SK-N-SH treated with all-trans-retinoic acid at 6 μM for 48 hours (cell line): ENCODE measurements around the gene TAOK1.

Source experiments
- ATAC-seq: fragments of 200-7000 bp; cut with Tn5 transposase; 3 replicates; pipeline ENCODE4 v1.9.1; 2020; ENCODE audit warnings: mild to moderate bottlenecking, moderate library complexity
- ARNTL ChIP-seq: fragments of 450-650 bp; formaldehyde crosslinking; IDR thresholded peaks from 2 replicates; pipeline ENCODE4 v1.5.0; 2020; ENCODE audit warnings: low read depth, mild to moderate bottlenecking, moderate library complexity, borderline replicate concordance
- BACH2 ChIP-seq: fragments of 250-450 bp; sonication (Bioruptor Pico); IDR thresholded peaks from 2 replicates; pipeline ENCODE4 v1.9.0; 2021; ENCODE audit warnings: mild to moderate bottlenecking, borderline replicate concordance
- CSDC2 ChIP-seq: fragments of 250-450 bp; sonication (Bioruptor Pico); IDR thresholded peaks from 2 replicates; pipeline ENCODE4 v1.5.0; 2020; ENCODE audit warnings: mild to moderate bottlenecking, moderate library complexity
- ESRRG ChIP-seq: fragments of 250-450 bp; sonication (Bioruptor Pico); IDR thresholded peaks from 2 replicates; pipeline ENCODE4 v1.6.1; 2021; ENCODE audit warnings: mild to moderate bottlenecking
- GLIS3 ChIP-seq: fragments of 250-450 bp; sonication (Bioruptor Pico); IDR thresholded peaks from 2 replicates; pipeline ENCODE4 v1.5.0; 2020; ENCODE audit warnings: mild to moderate bottlenecking, moderate library complexity
- PPARA ChIP-seq: fragments of 250-450 bp; sonication (Bioruptor Pico); IDR thresholded peaks from 2 replicates; pipeline ENCODE4 v1.5.0; 2020; ENCODE audit warnings: mild to moderate bottlenecking, borderline replicate concordance
- RARB ChIP-seq: fragments of 250-450 bp; sonication (Bioruptor Pico); IDR thresholded peaks from 2 replicates; pipeline ENCODE4 v1.8.0; 2021; ENCODE audit warnings: mild to moderate bottlenecking, moderate library complexity
- TCF4 ChIP-seq: fragments of 250-450 bp; sonication (Bioruptor Pico); IDR thresholded peaks from 2 replicates; pipeline ENCODE4 v1.8.0; 2021; ENCODE audit warnings: mild to moderate bottlenecking, moderate library complexity, borderline replicate concordance
- ZC3H10 ChIP-seq: fragments of 250-450 bp; sonication (Bioruptor Pico); IDR thresholded peaks from 2 replicates; pipeline ENCODE4 v1.5.1; 2021; ENCODE audit warnings: mild to moderate bottlenecking, moderate library complexity
- ZFP30 ChIP-seq: fragments of 450-650 bp; formaldehyde crosslinking; IDR thresholded peaks from 2 replicates; pipeline ENCODE4 v1.5.0; 2022; ENCODE audit warnings: mild to moderate bottlenecking, moderate library complexity
- ZNF70 ChIP-seq: fragments of 450-650 bp; formaldehyde crosslinking; IDR thresholded peaks from 2 replicates; pipeline ENCODE4 v1.5.0; 2020; ENCODE audit warnings: mild to moderate bottlenecking, moderate library complexity
- TF ChIP-seq, protein P1 (sequence below): fragments of 250-450 bp; sonication (Bioruptor Pico); IDR thresholded peaks from 2 replicates; pipeline ENCODE4 v1.5.0; 2020; ENCODE audit warnings: mild to moderate bottlenecking, moderate library complexity
- TF ChIP-seq, protein P2 (sequence below): fragments of 250-450 bp; sonication (Bioruptor Pico); IDR thresholded peaks from 2 replicates; pipeline ENCODE4 v1.8.0; 2020; ENCODE audit warnings: mild to moderate bottlenecking, moderate library complexity, borderline replicate concordance
- TF ChIP-seq, protein P3 (sequence below): fragments of 250-450 bp; sonication (Bioruptor Pico); IDR thresholded peaks from 2 replicates; pipeline ENCODE4 v1.8.0; 2021; ENCODE audit warnings: low read depth, mild to moderate bottlenecking, moderate library complexity, borderline replicate concordance
- TF ChIP-seq, protein P4 (sequence below): fragments of 250-450 bp; sonication (Bioruptor Pico); IDR thresholded peaks from 2 replicates; pipeline ENCODE4 v1.5.1; 2021; ENCODE audit warnings: mild to moderate bottlenecking, moderate library complexity

Gene TAOK1

DNA sequence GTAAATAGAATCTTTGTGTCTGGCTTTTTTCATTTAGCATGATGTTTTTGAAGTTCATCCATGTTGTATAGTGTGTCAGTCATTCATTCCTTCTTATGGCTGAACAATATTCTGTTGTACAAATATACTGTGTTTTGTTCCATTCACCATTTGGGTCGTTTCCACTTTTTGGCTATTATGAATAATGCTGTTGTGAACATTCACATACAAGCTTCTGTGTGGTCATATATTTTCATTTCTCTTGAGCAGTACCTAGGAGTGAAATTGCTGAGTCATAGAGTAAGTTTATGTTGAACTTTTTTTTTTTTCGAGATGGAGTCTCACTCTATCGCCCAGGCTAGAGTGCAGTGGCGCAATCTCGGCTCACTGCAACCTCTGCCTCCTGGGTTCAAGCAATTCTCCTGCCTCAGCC is 32.3 kb upstream of the TAOK1 start (continued):
- TF ChIP-seq, protein P1, sequence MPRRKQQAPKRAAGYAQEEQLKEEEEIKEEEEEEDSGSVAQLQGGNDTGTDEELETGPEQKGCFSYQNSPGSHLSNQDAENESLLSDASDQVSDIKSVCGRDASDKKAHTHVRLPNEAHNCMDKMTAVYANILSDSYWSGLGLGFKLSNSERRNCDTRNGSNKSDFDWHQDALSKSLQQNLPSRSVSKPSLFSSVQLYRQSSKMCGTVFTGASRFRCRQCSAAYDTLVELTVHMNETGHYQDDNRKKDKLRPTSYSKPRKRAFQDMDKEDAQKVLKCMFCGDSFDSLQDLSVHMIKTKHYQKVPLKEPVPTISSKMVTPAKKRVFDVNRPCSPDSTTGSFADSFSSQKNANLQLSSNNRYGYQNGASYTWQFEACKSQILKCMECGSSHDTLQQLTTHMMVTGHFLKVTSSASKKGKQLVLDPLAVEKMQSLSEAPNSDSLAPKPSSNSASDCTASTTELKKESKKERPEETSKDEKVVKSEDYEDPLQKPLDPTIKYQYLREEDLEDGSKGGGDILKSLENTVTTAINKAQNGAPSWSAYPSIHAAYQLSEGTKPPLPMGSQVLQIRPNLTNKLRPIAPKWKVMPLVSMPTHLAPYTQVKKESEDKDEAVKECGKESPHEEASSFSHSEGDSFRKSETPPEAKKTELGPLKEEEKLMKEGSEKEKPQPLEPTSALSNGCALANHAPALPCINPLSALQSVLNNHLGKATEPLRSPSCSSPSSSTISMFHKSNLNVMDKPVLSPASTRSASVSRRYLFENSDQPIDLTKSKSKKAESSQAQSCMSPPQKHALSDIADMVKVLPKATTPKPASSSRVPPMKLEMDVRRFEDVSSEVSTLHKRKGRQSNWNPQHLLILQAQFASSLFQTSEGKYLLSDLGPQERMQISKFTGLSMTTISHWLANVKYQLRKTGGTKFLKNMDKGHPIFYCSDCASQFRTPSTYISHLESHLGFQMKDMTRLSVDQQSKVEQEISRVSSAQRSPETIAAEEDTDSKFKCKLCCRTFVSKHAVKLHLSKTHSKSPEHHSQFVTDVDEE (CRISPR knock-in tag): no peak

DNA sequence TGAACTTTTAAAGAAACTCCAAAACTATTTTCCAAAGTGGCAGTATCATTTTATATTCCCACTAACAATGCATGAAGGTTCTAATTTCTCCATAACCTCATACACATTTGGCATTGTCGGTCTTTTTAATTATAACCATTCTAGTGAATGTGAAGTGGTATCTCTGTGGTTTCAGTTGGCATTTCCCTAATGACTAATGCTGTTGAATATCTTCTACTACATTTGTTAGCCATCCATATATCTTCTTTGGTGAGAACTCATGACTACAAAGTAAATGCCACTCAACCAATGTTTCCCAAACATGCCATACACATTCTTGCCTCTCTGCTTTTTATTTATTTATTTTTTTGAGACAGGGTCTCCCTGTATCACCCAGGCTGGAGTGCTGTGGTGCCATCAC is 31.7 kb upstream of the TAOK1 start:
- no peak for ATAC-seq
- TF ChIP-seq ZNF70 (CRISPR knock-in tag) (no peak), PPARA (CRISPR knock-in tag) (no peak), RARB (no peak), ZFP30 (CRISPR knock-in tag) (no peak), ESRRG (CRISPR knock-in tag) (no peak), BACH2 (CRISPR knock-in tag) (no peak), ARNTL (CRISPR knock-in tag) (no peak)
- TF ChIP-seq, protein P2, sequence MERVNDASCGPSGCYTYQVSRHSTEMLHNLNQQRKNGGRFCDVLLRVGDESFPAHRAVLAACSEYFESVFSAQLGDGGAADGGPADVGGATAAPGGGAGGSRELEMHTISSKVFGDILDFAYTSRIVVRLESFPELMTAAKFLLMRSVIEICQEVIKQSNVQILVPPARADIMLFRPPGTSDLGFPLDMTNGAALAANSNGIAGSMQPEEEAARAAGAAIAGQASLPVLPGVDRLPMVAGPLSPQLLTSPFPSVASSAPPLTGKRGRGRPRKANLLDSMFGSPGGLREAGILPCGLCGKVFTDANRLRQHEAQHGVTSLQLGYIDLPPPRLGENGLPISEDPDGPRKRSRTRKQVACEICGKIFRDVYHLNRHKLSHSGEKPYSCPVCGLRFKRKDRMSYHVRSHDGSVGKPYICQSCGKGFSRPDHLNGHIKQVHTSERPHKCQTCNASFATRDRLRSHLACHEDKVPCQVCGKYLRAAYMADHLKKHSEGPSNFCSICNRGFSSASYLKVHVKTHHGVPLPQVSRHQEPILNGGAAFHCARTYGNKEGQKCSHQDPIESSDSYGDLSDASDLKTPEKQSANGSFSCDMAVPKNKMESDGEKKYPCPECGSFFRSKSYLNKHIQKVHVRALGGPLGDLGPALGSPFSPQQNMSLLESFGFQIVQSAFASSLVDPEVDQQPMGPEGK (CRISPR knock-in tag): no peak

DNA sequence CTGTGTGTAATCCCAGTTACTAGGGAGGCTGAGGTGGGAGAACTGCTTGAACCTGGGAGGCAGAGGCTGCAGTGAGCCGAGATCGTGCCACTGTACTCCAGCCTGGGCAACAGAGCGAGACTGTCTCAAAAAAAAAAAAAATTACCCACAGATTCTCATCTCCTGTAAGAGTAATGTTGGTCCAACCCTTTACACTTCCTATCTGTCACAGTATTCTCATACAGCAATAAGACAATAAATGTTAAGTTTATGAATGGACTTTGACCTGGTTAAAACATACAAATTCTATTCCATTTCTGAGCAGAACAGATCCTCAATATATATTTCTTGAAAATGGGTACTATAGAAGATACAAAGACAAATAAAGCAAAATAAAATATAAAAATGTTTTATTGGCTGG is 30.4 kb upstream of the TAOK1 start:
- TF ChIP-seq, protein P3, sequence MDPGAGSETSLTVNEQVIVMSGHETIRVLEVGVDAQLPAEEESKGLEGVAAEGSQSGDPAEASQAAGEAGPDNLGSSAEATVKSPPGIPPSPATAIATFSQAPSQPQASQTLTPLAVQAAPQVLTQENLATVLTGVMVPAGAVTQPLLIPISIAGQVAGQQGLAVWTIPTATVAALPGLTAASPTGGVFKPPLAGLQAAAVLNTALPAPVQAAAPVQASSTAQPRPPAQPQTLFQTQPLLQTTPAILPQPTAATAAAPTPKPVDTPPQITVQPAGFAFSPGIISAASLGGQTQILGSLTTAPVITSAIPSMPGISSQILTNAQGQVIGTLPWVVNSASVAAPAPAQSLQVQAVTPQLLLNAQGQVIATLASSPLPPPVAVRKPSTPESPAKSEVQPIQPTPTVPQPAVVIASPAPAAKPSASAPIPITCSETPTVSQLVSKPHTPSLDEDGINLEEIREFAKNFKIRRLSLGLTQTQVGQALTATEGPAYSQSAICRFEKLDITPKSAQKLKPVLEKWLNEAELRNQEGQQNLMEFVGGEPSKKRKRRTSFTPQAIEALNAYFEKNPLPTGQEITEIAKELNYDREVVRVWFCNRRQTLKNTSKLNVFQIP (CRISPR knock-in tag): no peak
- TF ChIP-seq CSDC2 (CRISPR knock-in tag) (no peak), ZFP30 (CRISPR knock-in tag) (no peak), RARB (no peak), TCF4 (CRISPR knock-in tag) (no peak), ZC3H10 (CRISPR knock-in tag) (no peak)
- TF ChIP-seq, protein P4, sequence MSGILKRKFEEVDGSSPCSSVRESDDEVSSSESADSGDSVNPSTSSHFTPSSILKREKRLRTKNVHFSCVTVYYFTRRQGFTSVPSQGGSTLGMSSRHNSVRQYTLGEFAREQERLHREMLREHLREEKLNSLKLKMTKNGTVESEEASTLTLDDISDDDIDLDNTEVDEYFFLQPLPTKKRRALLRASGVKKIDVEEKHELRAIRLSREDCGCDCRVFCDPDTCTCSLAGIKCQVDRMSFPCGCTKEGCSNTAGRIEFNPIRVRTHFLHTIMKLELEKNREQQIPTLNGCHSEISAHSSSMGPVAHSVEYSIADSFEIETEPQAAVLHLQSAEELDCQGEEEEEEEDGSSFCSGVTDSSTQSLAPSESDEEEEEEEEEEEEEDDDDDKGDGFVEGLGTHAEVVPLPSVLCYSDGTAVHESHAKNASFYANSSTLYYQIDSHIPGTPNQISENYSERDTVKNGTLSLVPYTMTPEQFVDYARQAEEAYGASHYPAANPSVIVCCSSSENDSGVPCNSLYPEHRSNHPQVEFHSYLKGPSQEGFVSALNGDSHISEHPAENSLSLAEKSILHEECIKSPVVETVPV (CRISPR knock-in tag): no peak
- no peak for ATAC-seq

DNA sequence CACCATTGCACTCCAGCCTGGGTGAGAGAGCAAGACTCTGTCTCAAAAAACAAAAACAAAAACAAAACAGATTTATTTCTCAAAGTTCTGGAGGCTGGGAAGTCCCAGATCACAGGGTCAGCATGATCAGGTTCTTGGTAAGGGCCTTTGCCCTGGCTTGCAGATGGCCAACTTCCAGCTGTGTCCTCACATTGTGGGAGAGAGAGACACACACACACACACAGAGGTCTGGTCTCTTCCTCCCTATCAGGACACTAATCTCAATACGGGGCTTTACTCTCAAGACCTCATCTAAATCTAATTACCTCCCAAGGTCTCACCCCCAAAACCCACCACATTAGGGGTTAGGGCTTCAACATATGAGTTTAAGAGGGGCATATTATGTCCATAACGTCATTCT is 26.4 kb upstream of the TAOK1 start:
- TF ChIP-seq ARNTL (CRISPR knock-in tag): no peak
- TF ChIP-seq, all 23 proteins: peak for 0

DNA sequence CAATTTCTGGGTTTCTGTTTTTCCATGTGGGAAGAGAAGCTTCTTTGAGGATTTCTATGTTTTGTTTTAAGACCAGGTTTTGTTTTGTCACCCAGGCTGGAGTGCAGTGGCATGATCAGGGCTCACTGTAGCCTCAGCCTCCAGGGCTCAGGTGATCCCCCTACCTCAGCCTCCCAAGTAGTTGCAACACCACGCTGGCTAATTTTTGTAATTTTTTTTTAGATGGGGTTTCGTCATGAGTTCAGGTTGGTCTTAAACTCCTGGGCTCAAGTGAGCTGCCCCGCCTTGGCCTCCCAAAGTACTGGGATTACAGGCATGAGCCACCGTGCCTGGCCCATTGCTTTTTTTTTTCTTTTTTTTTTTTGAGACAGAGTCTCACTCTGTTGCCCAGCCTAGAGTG is 25.5 kb upstream of the TAOK1 start:
- no peak for ATAC-seq
- TF ChIP-seq GLIS3 (CRISPR knock-in tag): no peak
- TF ChIP-seq RARB: no peak
- TF ChIP-seq, protein P3 (CRISPR knock-in tag): no peak
- TF ChIP-seq, protein P2 (CRISPR knock-in tag): no peak

More for the DNA sequence above, 26.4 kb upstream of the TAOK1 start:
- no peak for ATAC-seq
